Stimulated activated CD4-positive, alpha-beta T cell treated with anti-CD3 and anti-CD28 coated beads, Interleukin-12 subunit alpha, Interleukin-12 subunit beta, amount 100 ng/mL, for 24 hours (primary cell): ENCODE data around the gene PLS1.
"Not testable (repeated sequence)": the region's sequence is repeated elsewhere in the genome, so short reads cannot be mapped to it uniquely, and the experiment has no call there.

Experiments used
- DNase-seq, 2 experiments: peaks; one replicate each; pipeline ENCODE4 v3.0.0-alpha.2; 2020; ENCODE audit warnings: low read depth in 2 of 2

Gene PLS1

GRCh38 chr3:142693136-142693853, 97.1 kb downstream of the PLS1 start:
- no peak for DNase-seq

DNA sequence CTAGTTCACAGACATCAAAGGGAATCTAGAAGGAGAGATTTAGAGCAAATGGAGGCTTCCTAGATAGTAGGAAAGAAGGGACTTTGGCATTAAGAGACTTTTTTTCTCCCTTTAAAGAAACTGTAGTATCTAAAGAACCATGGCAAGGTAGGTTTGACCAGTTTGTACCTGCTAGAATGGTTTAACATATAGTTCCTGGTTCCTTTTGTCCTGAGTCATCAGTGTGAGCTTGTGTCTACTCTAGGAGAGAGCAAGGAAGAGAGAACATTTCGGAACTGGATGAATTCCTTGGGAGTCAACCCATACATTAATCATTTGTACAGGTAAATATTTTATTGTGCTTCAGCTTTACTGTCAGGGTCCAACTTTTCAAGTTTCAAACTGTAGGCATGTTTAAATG, 98.0 kb downstream of the PLS1 start:
- no peak for DNase-seq

GRCh38 chr3:142705198-142705597, 109.0 kb downstream of the PLS1 start:
- no peak for DNase-seq

DNA sequence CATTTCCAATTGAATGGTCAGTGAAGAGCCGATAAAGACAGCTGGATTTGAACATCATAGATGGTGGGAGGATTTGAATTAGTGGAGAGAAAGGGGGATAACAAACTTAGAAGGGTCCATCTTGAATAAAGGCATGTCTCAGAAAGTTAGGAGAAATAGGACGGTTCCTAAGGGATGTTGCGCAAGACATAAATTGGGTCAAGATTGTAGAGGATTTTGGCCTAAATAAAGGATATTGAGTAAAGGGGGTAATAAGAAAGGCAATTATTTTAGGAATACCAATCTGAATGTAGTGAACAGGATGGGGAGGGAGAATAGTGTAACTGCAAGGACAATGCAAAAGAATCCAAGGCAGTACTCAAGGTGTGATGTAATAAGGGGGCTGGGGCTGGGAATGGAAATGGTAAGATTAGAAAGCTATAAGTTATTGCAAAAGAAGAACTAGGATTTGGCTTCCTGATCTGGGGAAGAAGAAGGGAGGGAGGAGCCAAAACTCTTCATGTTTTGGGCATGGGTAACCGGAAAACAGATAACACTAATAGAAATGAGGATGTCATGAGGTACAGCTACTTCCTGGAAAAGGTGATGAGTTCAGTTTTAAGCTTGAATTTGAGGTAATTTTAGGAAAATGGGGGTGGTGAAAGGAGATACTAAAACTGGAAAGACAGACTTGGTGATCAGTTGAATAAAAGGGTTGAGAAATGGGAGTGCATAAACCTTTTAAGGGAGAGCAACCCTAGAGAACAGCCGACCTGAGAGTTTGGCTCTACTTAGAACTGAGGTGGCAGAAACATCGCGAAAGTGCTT, 110.3 kb downstream of the PLS1 start:
- DNase-seq: no peak

GRCh38 chr3:142709207-142709606, 113.0 kb downstream of the PLS1 start:
- DNase-seq: no peak

DNA sequence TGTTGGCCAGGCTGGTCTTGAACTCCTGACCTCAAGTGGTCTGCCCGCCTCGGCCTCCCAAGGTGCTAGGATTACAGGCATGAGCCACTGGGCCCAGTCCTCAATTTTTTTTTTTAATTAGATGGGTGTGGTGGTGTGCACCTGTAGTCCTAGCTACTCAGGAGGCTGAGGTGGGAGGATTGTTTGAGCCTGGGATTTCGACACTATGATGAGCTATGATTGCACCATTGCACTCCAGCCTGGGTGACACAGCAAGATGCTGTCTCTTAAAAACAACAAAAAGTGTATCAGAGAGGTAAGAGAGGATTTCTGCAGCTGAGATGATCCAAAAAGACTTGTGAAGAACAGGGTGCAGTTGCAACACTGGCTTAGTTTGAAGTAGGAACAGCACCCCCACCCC, 118.7 kb downstream of the PLS1 start:
- DNase-seq: not testable (repeated sequence)

DNA sequence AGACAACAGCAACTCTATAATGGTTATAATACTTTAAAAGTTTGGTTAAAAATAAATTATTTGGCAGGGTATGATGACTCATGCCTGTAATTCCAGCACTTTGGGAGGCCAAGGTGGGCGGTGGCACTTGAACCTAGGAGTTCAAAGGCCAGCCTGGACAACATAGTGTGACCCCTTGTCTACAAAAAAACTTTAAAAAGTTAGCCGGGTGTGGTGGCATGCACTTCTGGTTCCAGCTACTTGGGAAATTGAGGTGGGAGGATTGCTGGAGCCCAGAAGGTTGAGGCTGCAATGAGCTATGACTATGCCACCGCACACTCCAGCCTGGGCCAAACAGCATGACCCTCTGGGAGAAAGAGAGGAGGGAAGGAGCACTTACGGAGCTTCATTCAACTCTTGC, 119.9 kb downstream of the PLS1 start:
- no peak for DNase-seq

DNA sequence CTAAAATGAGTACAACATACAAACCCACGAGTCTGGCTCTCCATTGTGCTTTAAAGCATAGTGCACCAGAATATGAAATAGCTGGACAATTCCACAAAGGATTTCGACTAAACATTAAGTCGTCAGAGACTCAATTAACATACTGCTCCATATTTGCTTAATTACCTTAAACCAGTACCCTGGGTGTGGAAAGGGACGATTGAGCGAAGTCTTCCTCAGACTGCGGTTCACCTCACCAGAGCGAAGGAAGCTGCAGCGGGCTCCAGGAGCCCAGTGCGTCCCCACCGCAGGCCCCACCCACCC, 127.4 kb downstream of the PLS1 start:
- peak; percentile 47 to 57 for DNase-seq

DNA sequence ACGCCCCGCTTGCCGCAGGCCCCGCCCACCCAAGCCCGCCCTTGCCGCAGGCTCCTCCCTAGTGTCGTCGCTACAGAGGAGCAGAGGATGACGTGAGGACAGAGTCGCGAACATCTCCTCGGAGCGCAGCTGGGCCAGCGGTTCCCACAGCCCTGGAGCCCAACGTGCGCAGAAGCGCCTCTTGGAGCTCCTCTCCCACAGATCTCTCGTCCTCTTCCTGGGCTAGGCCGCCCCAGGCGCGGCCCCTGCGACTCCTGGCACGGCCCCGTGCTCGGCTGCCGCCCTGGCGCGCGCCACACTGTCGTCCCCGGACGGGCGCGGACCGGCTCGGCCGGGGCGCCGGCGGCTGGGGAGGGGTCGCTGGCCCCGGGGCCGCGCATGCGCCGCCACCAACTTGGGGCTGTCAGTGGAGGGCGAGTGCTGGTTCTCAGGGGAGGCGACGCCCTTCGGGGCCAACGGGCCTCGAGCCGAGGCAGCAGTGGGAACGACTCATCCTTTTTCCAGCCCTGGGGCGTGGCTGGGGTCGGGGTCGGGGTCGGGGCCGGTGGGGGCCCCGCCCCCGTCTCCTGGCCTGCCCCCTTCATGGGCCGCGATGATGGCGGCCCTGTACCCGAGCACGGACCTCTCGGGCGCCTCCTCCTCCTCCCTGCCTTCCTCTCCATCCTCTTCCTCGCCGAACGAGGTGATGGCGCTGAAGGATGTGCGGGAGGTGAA, 127.9 kb downstream of the PLS1 start, which contains the start of gene TRPC1:
Gene TRPC1, plus strand, starts transcription at position 67 of the 714 bp plus-strand sequence. Its CDS starts 526 bp downstream, at position 593.
- peak; percentile 2 to 52 for DNase-seq

- DNase-seq: peak in 1 of 2 experiments; percentile 8
These were observed 128.6 kb downstream of the PLS1 start for GRCh38 chr3:142724682-142725356.

DNA sequence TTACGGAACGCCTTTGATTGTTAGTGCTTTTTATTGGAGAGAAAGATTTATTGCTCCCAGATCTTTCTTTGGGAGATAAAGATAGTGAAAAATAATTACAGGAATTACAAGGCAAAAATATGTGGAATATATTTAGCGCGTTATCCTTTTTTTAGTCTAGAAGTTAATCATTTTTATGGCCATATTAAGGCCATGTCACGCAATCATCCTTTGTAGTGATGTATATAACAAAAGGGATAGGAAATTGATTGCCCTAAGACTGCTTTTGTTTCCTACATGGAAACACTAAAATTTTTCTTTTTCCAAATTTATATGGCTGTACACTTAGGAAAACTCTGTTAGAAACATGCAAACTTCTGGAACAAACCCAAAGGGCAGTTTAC, 129.2 kb downstream of the PLS1 start:
- DNase-seq: no peak

- no peak for DNase-seq
These were observed 129.8 kb downstream of the PLS1 start for GRCh38 chr3:142726017-142726416.

DNA sequence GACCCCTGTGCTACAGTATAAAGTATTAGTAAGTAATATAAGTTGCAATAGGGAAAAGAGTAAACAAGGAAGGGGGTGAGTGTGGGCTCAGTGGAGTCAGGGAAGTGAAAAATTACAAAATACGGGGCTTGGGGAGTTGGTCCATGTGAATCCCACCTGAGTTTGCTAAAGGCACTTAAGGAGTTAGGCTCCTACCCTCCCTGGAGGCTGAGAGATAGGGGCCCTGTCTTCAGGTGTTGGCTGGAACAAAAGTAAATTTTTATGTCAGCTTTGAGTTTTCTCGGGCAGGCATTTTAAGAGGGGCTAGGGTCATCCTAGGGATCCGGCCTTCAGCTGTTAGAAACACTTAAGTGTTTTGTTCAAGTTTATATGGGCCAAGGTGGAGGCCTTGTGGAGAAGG, 135.9 kb downstream of the PLS1 start:
- no peak for DNase-seq

- no peak for DNase-seq
These were observed 138.6 kb downstream of the PLS1 start for GRCh38 chr3:142734834-142735233.

DNA sequence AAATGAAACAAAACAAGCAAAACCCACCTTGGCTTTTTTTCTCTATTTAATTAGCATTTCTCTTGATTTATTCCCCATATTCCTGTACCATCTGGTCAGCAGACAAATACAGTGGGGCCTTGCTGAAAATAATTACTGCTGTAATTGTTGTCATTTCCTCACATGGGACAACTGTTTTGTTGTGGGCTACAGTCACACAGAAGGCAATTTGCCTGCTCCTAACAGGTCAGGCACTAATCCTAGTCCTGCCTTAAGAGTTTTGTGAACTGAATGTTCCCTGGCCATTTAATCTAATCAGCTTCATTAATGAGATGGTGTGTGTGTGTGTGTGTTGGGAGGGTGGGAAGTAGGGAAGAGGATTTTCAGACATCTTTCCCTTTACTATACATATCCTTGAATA, 139.3 kb downstream of the PLS1 start:
- DNase-seq: no peak

DNA sequence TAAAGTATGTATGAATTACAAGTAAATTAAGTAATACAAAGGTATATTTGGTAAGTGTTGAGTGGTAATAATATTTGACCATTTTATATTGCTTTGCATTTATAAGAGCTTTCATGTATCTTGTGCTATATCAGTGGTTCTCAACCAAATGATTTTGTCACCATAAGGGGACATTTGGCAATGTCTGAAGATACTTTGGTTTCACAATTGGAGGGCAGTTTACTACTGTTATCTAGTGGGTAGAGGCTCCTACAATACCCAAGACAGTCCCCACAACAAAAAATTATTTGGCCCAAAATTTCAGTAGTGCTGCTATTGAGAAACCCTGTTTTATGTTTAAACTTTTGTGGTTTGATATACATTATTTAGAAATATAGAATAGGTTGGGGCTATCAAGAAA, 142.2 kb downstream of the PLS1 start:
- no peak for DNase-seq

GRCh38 chr3:142746646-142747045, 150.5 kb downstream of the PLS1 start:
- no peak for DNase-seq

DNA sequence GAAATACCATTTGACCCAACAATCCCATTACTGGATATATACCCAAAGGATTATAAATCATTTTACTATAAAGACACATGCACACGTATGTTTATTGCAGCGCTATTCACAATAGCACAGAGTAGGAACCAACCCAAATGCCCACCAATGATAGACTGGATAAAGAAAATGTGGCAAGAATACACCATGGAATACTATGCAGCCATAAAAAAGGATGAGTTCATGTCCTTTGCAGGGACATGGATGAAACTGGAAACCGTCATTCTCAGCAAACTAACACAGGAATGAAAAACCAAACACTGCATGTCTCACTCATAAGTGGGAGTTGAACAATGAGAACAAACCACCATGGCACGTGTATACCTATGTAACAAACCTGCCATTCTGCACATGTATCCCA, 154.3 kb downstream of the PLS1 start:
- DNase-seq: not testable (repeated sequence)

GRCh38 chr3:142752605-142753004, 156.4 kb downstream of the PLS1 start:
- not testable (repeated sequence) for DNase-seq

DNA sequence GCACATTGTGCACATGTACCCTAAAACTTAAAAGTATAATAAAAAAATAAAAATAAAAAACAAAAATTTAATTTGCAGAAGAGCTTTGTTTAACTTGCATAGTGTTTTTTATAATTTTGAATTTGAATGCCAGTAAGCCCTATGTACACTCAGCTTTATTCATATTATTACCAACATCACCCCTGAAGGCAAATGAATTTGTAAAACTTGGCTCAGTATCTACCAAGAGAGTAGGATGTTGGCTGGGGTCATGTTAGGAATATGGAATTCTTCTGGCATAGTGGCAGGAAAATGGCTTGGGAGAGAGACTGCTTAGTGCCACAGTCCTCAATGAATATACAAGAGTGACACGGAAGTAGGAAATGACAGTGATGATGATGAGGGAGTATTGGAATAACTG, 158.3 kb downstream of the PLS1 start:
- DNase-seq: no peak
